Hepatocyte (in vitro differentiated cells): ENCODE measurements around the gene SERPINA5. TPM values are rescaled to one million over a fixed set of nuclear protein-coding genes. Genes with fewer than 3 reads are reported as not detected.

Experiments used
- DNase-seq: peaks from one replicate; pipeline ENCODE4 v3.0.0-alpha.2; 2016; ENCODE audit warnings: low spot score
- H2AFZ ChIP-seq: fragments of 200-600 bp; sonication (generic); 2 replicates; pipeline ENCODE4 v1.6.0; 2016; ENCODE audit warnings: antibody characterized with exemption, mild to moderate bottlenecking
- H3K27ac ChIP-seq: fragments of 200-600 bp; sonication (generic); 2 replicates; pipeline ENCODE4 v1.5.1; 2016; ENCODE audit warnings: mild to moderate bottlenecking
- H3K27me3 ChIP-seq: fragments of 200-600 bp; sonication (generic); 2 replicates; pipeline ENCODE4 v1.6.1; 2016
- H3K36me3 ChIP-seq: fragments of 200-600 bp; sonication (generic); replicated peaks from 2 replicates; pipeline ENCODE4 v1.5.1; 2016; ENCODE audit warnings: low read depth; ENCODE audit not compliant: insufficient read depth
- H3K4me1 ChIP-seq: fragments of 200-600 bp; sonication (generic); 2 replicates; pipeline ENCODE4 v1.5.1; 2016; ENCODE audit warnings: mild to moderate bottlenecking, moderate library complexity; ENCODE audit not compliant: insufficient read depth
- H3K4me2 ChIP-seq: fragments of 200-600 bp; sonication (generic); 2 replicates; pipeline ENCODE4 v1.6.0; 2016
- H3K4me3 ChIP-seq: fragments of 200-600 bp; sonication (generic); 2 replicates; pipeline ENCODE4 v1.5.1; 2016; ENCODE audit warnings: mild to moderate bottlenecking
- H3K79me2 ChIP-seq: fragments of 200-600 bp; sonication (generic); 2 replicates; pipeline ENCODE4 v1.6.0; 2017; ENCODE audit warnings: mild to moderate bottlenecking
- H3K9me2 ChIP-seq: fragments of 200-600 bp; sonication (generic); replicated peaks from 2 replicates; pipeline ENCODE4 v1.6.0; 2017; ENCODE audit warnings: mild to moderate bottlenecking; ENCODE audit not compliant: insufficient read depth
- H3K9me3 ChIP-seq: fragments of 200-600 bp; sonication (generic); 2 replicates; pipeline ENCODE4 v1.5.1; 2016; ENCODE audit warnings: low read depth, mild to moderate bottlenecking
- H4K20me1 ChIP-seq: fragments of 200-600 bp; sonication (generic); 2 replicates; pipeline ENCODE4 v1.6.0; 2016; ENCODE audit warnings: mild to moderate bottlenecking; ENCODE audit not compliant: insufficient read depth, poor library complexity, severe bottlenecking
- EZH2 ChIP-seq: fragments of 200-600 bp; sonication (generic); IDR thresholded peaks from 2 replicates; pipeline ENCODE4 v1.6.1; 2016; ENCODE audit warnings: antibody characterized with exemption, mild to moderate bottlenecking, borderline replicate concordance
- EZH2phosphoT487 ChIP-seq: fragments of 200-600 bp; sonication (generic); IDR thresholded peaks from one replicate; pipeline ENCODE4 v1.6.1; 2018; ENCODE audit warnings: antibody characterized with exemption, mild to moderate bottlenecking, low read depth, moderate library complexity; ENCODE audit not compliant: unreplicated experiment, severe bottlenecking
- WGBS: methylation state at CpG from one replicate; pipeline ENCODE4 v1.1.6; 2016; ENCODE audit warnings: low lambda C conversion rate; ENCODE audit errors: missing lambda C conversion rate; 5-methylcytosine and 5-hydroxymethylcytosine counted together
- polyA plus RNA-seq: library from polyadenylated mRNA; unstranded; fragments of >200 nt; fragmentation: Nextera tagmentation; extraction: Ambion mirVana; gene quantifications from 2 replicates; pipeline ENCODE4 v1.2.1, GENCODE V29; 2016
- total RNA-seq: library from RNA; depleted of rRNA; stranded (reverse); fragments of >200 nt; gene quantifications from 2 replicates; pipeline ENCODE4 v1.2.3, GENCODE V29; 2014
- TF ChIP-seq, protein P1 (sequence below): fragments of 200-600 bp; sonication (generic); IDR thresholded peaks from 2 replicates; pipeline ENCODE4 v1.5.1; 2016; ENCODE audit warnings: antibody characterized with exemption, mild to moderate bottlenecking; ENCODE audit not compliant: poor library complexity

SERPINA5 gene
- total and polyA plus RNA-seq, 2 experiments from 2014 or later: 88.8 to 98.7 TPM

DNA sequence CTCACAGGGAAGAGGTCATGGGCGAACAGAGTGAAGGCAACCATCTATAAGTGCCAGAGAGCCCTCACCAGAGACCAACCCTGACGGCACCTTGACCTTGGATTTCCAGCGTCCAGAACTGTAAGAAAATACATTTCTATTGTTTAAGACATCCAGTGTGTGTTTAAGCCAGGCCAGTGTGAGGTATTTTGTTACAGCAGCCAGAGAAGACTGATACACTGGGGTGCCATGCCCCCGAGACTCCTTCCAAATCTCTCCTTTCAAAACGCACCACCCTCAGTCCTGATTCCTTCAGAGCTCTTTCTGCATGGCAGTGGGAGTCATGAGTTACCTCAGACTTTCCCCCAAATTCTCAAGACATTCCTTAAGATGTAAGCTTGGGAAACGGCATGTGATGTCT, 2.5 kb upstream of the SERPINA5 start:
- H3K27me3 ChIP-seq: no peaks in the 10 kb centered on the region
- TF ChIP-seq EZH2phosphoT487: no peak
- no peak for TF ChIP-seq EZH2
- TF ChIP-seq, protein P1, sequence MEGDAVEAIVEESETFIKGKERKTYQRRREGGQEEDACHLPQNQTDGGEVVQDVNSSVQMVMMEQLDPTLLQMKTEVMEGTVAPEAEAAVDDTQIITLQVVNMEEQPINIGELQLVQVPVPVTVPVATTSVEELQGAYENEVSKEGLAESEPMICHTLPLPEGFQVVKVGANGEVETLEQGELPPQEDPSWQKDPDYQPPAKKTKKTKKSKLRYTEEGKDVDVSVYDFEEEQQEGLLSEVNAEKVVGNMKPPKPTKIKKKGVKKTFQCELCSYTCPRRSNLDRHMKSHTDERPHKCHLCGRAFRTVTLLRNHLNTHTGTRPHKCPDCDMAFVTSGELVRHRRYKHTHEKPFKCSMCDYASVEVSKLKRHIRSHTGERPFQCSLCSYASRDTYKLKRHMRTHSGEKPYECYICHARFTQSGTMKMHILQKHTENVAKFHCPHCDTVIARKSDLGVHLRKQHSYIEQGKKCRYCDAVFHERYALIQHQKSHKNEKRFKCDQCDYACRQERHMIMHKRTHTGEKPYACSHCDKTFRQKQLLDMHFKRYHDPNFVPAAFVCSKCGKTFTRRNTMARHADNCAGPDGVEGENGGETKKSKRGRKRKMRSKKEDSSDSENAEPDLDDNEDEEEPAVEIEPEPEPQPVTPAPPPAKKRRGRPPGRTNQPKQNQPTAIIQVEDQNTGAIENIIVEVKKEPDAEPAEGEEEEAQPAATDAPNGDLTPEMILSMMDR: no peak
- no peak overlapping the region for H3K27ac ChIP-seq
- no peak overlapping the region for H3K4me3 ChIP-seq
- no peak for DNase-seq
- H3K4me2 ChIP-seq: no peak overlapping the region
- no peak overlapping the region for H2AFZ ChIP-seq
- peaks cover 10% of the 10 kb centered on the region for H3K4me1 ChIP-seq
- H3K79me2 ChIP-seq: no peaks in the 10 kb centered on the region
- no peaks in the 10 kb centered on the region for H3K9me3 ChIP-seq
- no peaks in the 10 kb centered on the region for H4K20me1 ChIP-seq
- 91% methylated on average over 6 of the region's 6 CpGs for WGBS
- no peaks in the 10 kb centered on the region for H3K36me3 ChIP-seq
- no peaks in the 10 kb centered on the region for H3K9me2 ChIP-seq

DNA sequence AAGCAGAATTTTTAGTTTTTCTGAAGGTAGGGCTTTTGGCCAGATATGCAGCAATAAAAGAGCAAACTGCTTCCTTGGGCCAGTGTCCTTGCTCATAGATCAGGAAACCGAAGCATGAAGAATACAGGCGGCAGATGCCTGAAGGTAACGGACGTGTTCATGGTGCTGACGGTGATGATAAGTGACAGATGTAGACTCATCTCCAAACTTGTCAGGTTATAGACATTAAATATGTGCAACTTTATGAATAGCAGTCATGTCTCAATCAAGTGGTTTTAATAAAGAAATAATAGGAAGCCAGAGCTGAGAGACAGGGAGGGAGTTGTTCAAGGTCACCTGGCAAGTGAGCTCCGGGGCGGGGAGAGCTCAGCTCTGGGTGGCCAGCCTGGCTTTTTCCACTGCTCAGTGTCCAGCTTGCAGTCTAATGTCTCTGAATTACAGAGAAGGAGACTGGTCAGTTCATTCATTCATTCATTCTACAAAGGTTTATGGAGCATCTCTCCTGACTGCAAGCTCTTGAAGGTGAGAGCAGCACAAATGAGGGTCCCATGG, 1.0 kb downstream of the SERPINA5 start:
- H3K27me3 ChIP-seq: no peaks in the 10 kb centered on the region
- peaks cover 10% of the 10 kb centered on the region for H3K4me1 ChIP-seq
- H3K4me3 ChIP-seq: no peak overlapping the region
- WGBS: 78% methylated on average over 7 of the region's 7 CpGs
- peak overlapping the region; percentile 27 for H3K27ac ChIP-seq
- no peak for DNase-seq
- H3K9me2 ChIP-seq: no peaks in the 10 kb centered on the region
- no peaks in the 10 kb centered on the region for H3K79me2 ChIP-seq
- TF ChIP-seq EZH2 (no peak), EZH2phosphoT487 (no peak)
- TF ChIP-seq, protein P1: no peak
- H3K9me3 ChIP-seq: no peaks in the 10 kb centered on the region
- peak overlapping the region; percentile 51 for H3K4me2 ChIP-seq
- no peak overlapping the region for H2AFZ ChIP-seq
- H4K20me1 ChIP-seq: no peaks in the 10 kb centered on the region
- H3K36me3 ChIP-seq: no peaks in the 10 kb centered on the region

DNA sequence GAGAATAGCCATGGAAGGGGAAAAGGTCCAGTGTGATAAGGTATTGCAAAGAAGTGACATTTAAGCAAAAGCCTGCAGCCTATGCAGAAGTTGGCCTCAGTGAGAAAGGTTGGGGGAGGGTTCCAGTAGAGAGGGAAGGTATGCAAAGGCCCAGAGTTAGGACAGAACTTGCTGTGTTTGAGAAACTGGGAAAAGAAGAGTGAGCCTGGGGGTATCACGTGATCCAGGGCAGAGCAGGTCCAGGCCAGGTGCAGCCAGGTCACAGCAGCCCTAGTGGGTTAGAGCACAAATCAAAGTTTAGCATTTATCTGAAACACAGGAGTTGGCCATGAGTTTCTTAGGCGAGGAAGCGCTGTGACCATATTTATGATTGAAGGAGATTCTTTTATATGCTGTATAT, 1.6 kb downstream of the SERPINA5 start:
- WGBS: 87% methylated on average over 3 of the region's 3 CpGs
- TF ChIP-seq EZH2phosphoT487 (no peak), EZH2 (no peak)
- TF ChIP-seq, protein P1: no peak
- DNase-seq: no peak
- H3K27me3 ChIP-seq: no peaks in the 10 kb centered on the region
- H3K27ac ChIP-seq: peak overlapping the region; percentile 27
- H3K4me1 ChIP-seq: peaks cover 10% of the 10 kb centered on the region
- no peaks in the 10 kb centered on the region for H3K9me3 ChIP-seq
- H3K4me2 ChIP-seq: peak overlapping the region; percentile 51
- H3K4me3 ChIP-seq: no peak overlapping the region
- H3K36me3 ChIP-seq: no peaks in the 10 kb centered on the region
- no peaks in the 10 kb centered on the region for H3K79me2 ChIP-seq
- H3K9me2 ChIP-seq: no peaks in the 10 kb centered on the region
- no peaks in the 10 kb centered on the region for H4K20me1 ChIP-seq
- H2AFZ ChIP-seq: no peak overlapping the region
